ENCODE data around the gene TRIM38.

DNA sequence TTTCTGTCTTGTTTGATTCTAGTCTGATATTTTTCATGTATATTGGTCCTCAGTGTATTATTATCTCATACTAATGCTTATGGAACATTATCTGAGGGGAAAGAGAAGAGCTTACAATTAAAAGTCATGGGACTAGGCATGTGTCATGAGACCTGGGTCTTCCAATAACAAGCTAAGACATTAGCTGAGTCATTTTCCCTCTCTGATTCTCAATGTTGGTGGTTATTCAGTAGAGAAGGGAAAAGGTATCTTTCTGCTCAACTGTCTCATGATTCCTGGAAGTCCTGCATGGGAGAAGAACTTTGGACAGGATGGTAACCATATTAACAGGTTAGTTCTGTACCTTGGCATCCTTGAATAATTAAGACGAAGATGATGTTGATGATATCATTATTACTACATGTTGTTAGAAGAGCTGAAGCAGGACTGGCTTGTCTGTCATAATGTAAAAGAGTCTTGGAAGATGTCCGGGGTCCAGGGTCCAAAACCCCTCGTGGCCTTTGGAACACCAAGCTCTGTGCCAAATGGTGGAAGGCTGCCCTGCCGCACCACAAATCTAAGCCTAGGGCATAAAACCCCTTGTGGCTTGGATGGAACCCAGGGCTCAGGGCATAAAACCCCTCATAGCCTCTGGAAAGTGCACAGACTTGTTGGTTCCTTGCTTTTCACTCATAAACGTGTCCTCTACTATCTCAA, 19.1 kb downstream of the TRIM38 start:
- no peak for TF ChIP-seq EZH2 (IDR thresholded peaks at IDR 0.05; ENCODE audit: insufficient read depth, low read length)
- TF ChIP-seq, protein P1, sequence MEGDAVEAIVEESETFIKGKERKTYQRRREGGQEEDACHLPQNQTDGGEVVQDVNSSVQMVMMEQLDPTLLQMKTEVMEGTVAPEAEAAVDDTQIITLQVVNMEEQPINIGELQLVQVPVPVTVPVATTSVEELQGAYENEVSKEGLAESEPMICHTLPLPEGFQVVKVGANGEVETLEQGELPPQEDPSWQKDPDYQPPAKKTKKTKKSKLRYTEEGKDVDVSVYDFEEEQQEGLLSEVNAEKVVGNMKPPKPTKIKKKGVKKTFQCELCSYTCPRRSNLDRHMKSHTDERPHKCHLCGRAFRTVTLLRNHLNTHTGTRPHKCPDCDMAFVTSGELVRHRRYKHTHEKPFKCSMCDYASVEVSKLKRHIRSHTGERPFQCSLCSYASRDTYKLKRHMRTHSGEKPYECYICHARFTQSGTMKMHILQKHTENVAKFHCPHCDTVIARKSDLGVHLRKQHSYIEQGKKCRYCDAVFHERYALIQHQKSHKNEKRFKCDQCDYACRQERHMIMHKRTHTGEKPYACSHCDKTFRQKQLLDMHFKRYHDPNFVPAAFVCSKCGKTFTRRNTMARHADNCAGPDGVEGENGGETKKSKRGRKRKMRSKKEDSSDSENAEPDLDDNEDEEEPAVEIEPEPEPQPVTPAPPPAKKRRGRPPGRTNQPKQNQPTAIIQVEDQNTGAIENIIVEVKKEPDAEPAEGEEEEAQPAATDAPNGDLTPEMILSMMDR (IDR thresholded peaks at IDR 0.05; ENCODE audit: insufficient read depth, low read depth, low read length): no peak

Data from astrocyte (in vitro differentiated cells and primary cell).